ENCODE data around the gene GLI3. TPM values are rescaled to one million over a fixed set of nuclear protein-coding genes. Genes with fewer than 3 reads are reported as not detected.

The GLI3 gene
- total RNA-seq, 1 donor from 2014 or later: 5.5 TPM

DNA sequence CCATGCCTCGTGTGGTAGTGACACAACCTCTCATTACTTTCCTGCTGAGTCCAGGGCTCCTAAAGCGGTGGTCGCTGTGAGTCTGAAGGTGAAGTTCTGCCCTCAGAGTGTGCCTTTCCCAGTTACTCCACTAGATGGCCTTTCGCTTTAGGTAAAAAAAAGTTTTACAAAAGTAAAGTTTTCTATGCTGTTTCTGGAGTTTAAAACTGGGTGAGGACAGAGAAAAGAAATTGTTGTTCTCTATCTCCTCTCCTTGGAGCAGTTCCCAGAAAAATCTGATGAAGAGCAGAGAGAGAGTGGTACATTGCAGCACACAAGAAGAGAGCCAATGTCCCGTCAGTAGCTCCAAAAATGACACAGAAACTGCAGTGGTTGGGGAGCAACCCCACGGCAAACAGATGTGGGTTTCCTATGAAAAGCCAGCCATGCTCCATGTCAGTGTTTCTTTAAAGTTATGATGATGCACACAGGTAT lies 257.1 kb downstream of the GLI3 start:
- Histone ChIP-seq H3K4me3 (no peak overlapping the region), H3K9me3 (replicated peaks) (no peaks in the 10 kb centered on the region), H3K4me1 (peaks cover 32% of the 10 kb centered on the region), H3K36me3 (no peaks in the 10 kb centered on the region), H3K27me3 (ENCODE audit: low read depth) (no peaks in the 10 kb centered on the region), H3K27ac (replicated peaks) (no peak overlapping the region)
- no peak for DNase-seq
- TF ChIP-seq CTCF (IDR thresholded peaks at IDR 0.05; ENCODE audit: borderline replicate concordance): peak; percentile 83
- intact Hi-C loops (cut with micrococcal nuclease): loop anchor here (10.0 kb wide), 1 partner anchor 495 kb away; no protein-coding TSS in a partner anchor

- H3K36me3 ChIP-seq: no peaks in the 10 kb centered on the region
- no peak for DNase-seq
- H3K4me1 ChIP-seq: peaks cover 32% of the 10 kb centered on the region
- H3K27ac ChIP-seq (replicated peaks): no peak overlapping the region
- intact Hi-C loops (cut with micrococcal nuclease): no loop called here
- no peak for TF ChIP-seq CTCF (IDR thresholded peaks at IDR 0.05; ENCODE audit: borderline replicate concordance)
- H3K27me3 ChIP-seq (ENCODE audit: low read depth): no peaks in the 10 kb centered on the region
- no peaks in the 10 kb centered on the region for H3K9me3 ChIP-seq (replicated peaks)
- no peak overlapping the region for H3K4me3 ChIP-seq
These were observed 258.2 kb downstream of the GLI3 start for GRCh38 chr7:41978858-41979257.

DNA sequence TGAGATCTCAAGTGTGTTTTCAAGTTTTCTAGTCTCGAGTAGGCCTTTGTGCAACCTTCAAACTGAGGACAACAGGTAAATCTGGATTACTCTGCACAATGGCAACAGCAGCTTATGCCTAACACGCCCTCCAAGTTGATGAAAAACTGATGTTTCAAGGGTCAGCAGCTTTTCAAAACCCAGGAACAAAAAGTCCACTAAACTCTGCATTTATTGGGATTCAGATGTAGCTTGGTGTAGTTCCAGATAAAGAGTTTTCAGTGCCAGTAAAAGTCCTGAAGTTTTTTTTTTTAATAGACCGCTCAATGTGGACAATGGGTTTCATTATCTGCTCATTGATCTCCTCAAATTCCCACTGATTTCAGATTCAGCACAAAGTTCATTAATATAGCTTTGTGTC lies 259.3 kb downstream of the GLI3 start:
- Histone ChIP-seq H3K27me3 (ENCODE audit: low read depth) (no peaks in the 10 kb centered on the region), H3K4me1 (peaks cover 32% of the 10 kb centered on the region), H3K4me3 (no peak overlapping the region), H3K36me3 (no peaks in the 10 kb centered on the region), H3K9me3 (replicated peaks) (no peaks in the 10 kb centered on the region), H3K27ac (replicated peaks) (no peak overlapping the region)
- TF ChIP-seq CTCF (IDR thresholded peaks at IDR 0.05; ENCODE audit: borderline replicate concordance): no peak
- DNase-seq: no peak
- intact Hi-C loops (cut with micrococcal nuclease): no loop called here

- H3K27me3 ChIP-seq (ENCODE audit: low read depth): no peaks in the 10 kb centered on the region
- no peak overlapping the region for H3K4me3 ChIP-seq
- H3K36me3 ChIP-seq: peaks cover 2% of the 10 kb centered on the region
- DNase-seq: no peak
- peak; percentile 80 for TF ChIP-seq CTCF (IDR thresholded peaks at IDR 0.05; ENCODE audit: borderline replicate concordance)
- peaks cover 32% of the 10 kb centered on the region for H3K4me1 ChIP-seq
- H3K27ac ChIP-seq (replicated peaks): no peak overlapping the region
- intact Hi-C loops (cut with micrococcal nuclease): no loop called here
- H3K9me3 ChIP-seq (replicated peaks): no peaks in the 10 kb centered on the region
These were observed 259.8 kb downstream of the GLI3 start for GRCh38 chr7:41977151-41977651.

DNA sequence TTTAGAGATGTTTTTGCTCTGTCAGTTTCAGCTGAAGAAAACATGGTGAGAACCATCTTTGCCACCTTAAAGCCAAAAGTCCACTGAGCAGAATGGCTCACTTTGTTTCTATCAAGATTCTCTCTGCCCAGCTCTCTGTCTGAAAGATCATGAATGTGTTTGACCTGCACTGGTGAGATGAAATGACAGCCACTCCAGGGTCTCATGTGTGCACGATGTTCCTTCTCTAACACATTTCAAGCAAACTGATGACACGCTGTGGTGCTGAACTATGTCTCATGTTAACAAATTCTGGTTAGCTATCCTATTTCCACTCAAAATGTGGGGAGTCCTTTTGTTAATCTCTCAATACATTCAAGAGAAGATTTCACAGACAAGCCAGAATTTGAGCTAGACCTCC lies 260.6 kb downstream of the GLI3 start:
- no peak for TF ChIP-seq CTCF (IDR thresholded peaks at IDR 0.05; ENCODE audit: borderline replicate concordance)
- Histone ChIP-seq H3K4me1 (peaks cover 25% of the 10 kb centered on the region), H3K36me3 (peaks cover 7% of the 10 kb centered on the region), H3K4me3 (no peak overlapping the region), H3K27ac (replicated peaks) (no peak overlapping the region), H3K27me3 (ENCODE audit: low read depth) (no peaks in the 10 kb centered on the region), H3K9me3 (replicated peaks) (no peaks in the 10 kb centered on the region)
- no peak for DNase-seq
- intact Hi-C loops (cut with micrococcal nuclease): no loop called here

All from left ventricle myocardium inferior (tissue), 1 donor.